ENCODE data around the gene RTP5.
"Not testable (repeated sequence)": the region's sequence is repeated elsewhere in the genome, so short reads cannot be mapped to it uniquely, and the experiment has no call there.

RTP5 gene

GRCh38 chr2:241871538-241872312 lies 2.2 kb downstream of the RTP5 start:
- DNase-seq: no peak

- DNase-seq: no peak
Measured at GRCh38 chr2:241872313-241872642, 2.7 kb downstream of the RTP5 start.

GRCh38 chr2:241873081-241873802 lies 3.7 kb downstream of the RTP5 start:
- no peak for DNase-seq

- no peak for DNase-seq
Measured at GRCh38 chr2:241873803-241874110, 4.2 kb downstream of the RTP5 start.

GRCh38 chr2:241874277-241874925 lies 4.9 kb downstream of the RTP5 start:
- no peak for DNase-seq

GRCh38 chr2:241875754-241876527 lies 6.4 kb downstream of the RTP5 start:
- not testable (repeated sequence) for DNase-seq

- DNase-seq: no peak
Measured at GRCh38 chr2:241876528-241877196, 7.1 kb downstream of the RTP5 start.

GRCh38 chr2:241877197-241877685 lies 7.7 kb downstream of the RTP5 start:
- no peak for DNase-seq

GRCh38 chr2:241877989-241878970 lies 8.8 kb downstream of the RTP5 start:
- no peak for DNase-seq

GRCh38 chr2:241879326-241879725 lies 9.8 kb downstream of the RTP5 start:
- no peak for DNase-seq

GRCh38 chr2:241880311-241881073 lies 11.0 kb downstream of the RTP5 start:
- DNase-seq: no peak

- no peak for DNase-seq
Measured at GRCh38 chr2:241882091-241882625, 12.6 kb downstream of the RTP5 start.

GRCh38 chr2:241884951-241885290 lies 15.4 kb downstream of the RTP5 start:
- no peak for DNase-seq

GRCh38 chr2:241885291-241885945 lies 15.9 kb downstream of the RTP5 start:
- DNase-seq: no peak

GRCh38 chr2:241885946-241886643 lies 16.6 kb downstream of the RTP5 start:
- no peak for DNase-seq

- no peak for DNase-seq
Measured at GRCh38 chr2:241886840-241887447, 17.4 kb downstream of the RTP5 start.

- DNase-seq: no peak
Measured at GRCh38 chr2:241887806-241888522, 18.4 kb downstream of the RTP5 start.

GRCh38 chr2:241888641-241889040 lies 19.1 kb downstream of the RTP5 start:
- no peak for DNase-seq

Measured in DMS 273 treated with DMSO at 0.1 percent for 48 hours (cell line).